H9 (cell line): ENCODE data around the gene MEN1. TPM values are rescaled to one million over a fixed set of nuclear protein-coding genes. Genes with fewer than 3 reads are reported as not detected.
A peak's percentile ranks its signal among the peaks of the same experiment; 100 is the strongest.

ENCODE experiments used
- DNase-seq: peaks from one replicate; pipeline ENCODE4 v3.0.0-alpha.2; 2017
- H2AFZ ChIP-seq: one replicate; pipeline ENCODE4 v1.6.1; 2013; ENCODE audit warnings: mild to moderate bottlenecking, low read length, control low read depth, moderate library complexity
- H2AK5ac ChIP-seq: 2 replicates; pipeline ENCODE4 v1.6.1; 2013; ENCODE audit warnings: low read length, control low read depth, mixed read lengths; ENCODE audit not compliant: insufficient read length
- H2BK120ac ChIP-seq: one replicate; pipeline ENCODE4 v1.6.1; 2013; ENCODE audit warnings: low read depth, mild to moderate bottlenecking, low read length, control low read depth, inconsistent platforms; ENCODE audit not compliant: poor library complexity, severe bottlenecking
- H2BK12ac ChIP-seq: 2 replicates; pipeline ENCODE4 v1.6.1; 2013; ENCODE audit warnings: low read length, control low read depth, mixed read lengths, low read depth; ENCODE audit not compliant: insufficient read length
- H2BK15ac ChIP-seq: 2 replicates; pipeline ENCODE4 v1.6.1; 2013; ENCODE audit warnings: low read depth, low read length, control low read depth
- H2BK20ac ChIP-seq: one replicate; pipeline ENCODE4 v1.6.1; 2013; ENCODE audit warnings: low read depth, mild to moderate bottlenecking, low read length, control low read depth, inconsistent platforms; ENCODE audit not compliant: poor library complexity, severe bottlenecking
- H2BK5ac ChIP-seq: 2 replicates; pipeline ENCODE4 v1.6.1; 2013; ENCODE audit warnings: low read length, control low read depth, mixed read lengths; ENCODE audit not compliant: insufficient read length
- H3K14ac ChIP-seq: 2 replicates; pipeline ENCODE4 v1.6.1; 2013; ENCODE audit warnings: low read length, control low read depth; ENCODE audit not compliant: insufficient read depth
- H3K18ac ChIP-seq: 2 replicates; pipeline ENCODE4 v1.6.1; 2013; ENCODE audit warnings: low read depth, mild to moderate bottlenecking, mixed read lengths, low read length, control low read depth; ENCODE audit not compliant: insufficient read length
- H3K23ac ChIP-seq: 2 replicates; pipeline ENCODE4 v1.6.1; 2013; ENCODE audit warnings: low read length, control low read depth, mixed read lengths, low read depth; ENCODE audit not compliant: insufficient read length
- H3K23me2 ChIP-seq: 2 replicates; pipeline ENCODE4 v1.6.1; 2013; ENCODE audit warnings: low read depth, mild to moderate bottlenecking, mixed read lengths, low read length, control low read depth; ENCODE audit not compliant: insufficient read length, poor library complexity, severe bottlenecking
- H3K27ac ChIP-seq: 2 replicates; pipeline ENCODE4 v1.5.1; 2013; ENCODE audit warnings: low read length, control low read depth, mixed read lengths, low read depth; ENCODE audit not compliant: insufficient read length
- H3K27me3 ChIP-seq: 2 replicates; pipeline ENCODE4 v1.6.1; 2013; ENCODE audit warnings: low read length, control low read depth, inconsistent platforms; ENCODE audit not compliant: insufficient read depth
- H3K4ac ChIP-seq: 2 replicates; pipeline ENCODE4 v1.6.1; 2013; ENCODE audit warnings: low read depth, mild to moderate bottlenecking, control low read depth, inconsistent platforms, low read length, moderate library complexity
- H3K4me1 ChIP-seq: 2 replicates; pipeline ENCODE4 v1.6.1; 2013; ENCODE audit warnings: low read length, control low read depth, inconsistent platforms; ENCODE audit not compliant: insufficient read depth
- H3K4me2 ChIP-seq: 2 replicates; pipeline ENCODE4 v1.6.1; 2013; ENCODE audit warnings: low read length, control low read depth, mixed read lengths; ENCODE audit not compliant: insufficient read length, insufficient read depth
- H3K56ac ChIP-seq: 2 replicates; pipeline ENCODE4 v1.6.1; 2013; ENCODE audit warnings: low read depth, mild to moderate bottlenecking, mixed read lengths, low read length, control low read depth; ENCODE audit not compliant: insufficient read length
- H3K79me1 ChIP-seq: 2 replicates; pipeline ENCODE4 v1.6.1; 2013; ENCODE audit warnings: low read depth, mild to moderate bottlenecking, moderate library complexity, low read length, control low read depth, inconsistent platforms; ENCODE audit not compliant: insufficient read depth, poor library complexity, severe bottlenecking
- H3K79me2 ChIP-seq: 2 replicates; pipeline ENCODE4 v1.6.1; 2013; ENCODE audit warnings: low read length, control low read depth, inconsistent platforms; ENCODE audit not compliant: insufficient read depth
- H3K9ac ChIP-seq: 2 replicates; pipeline ENCODE4 v1.6.1; 2013; ENCODE audit warnings: low read length, control low read depth, mixed read lengths; ENCODE audit not compliant: insufficient read length; ENCODE audit errors: extremely low read depth
- H3K9me3 ChIP-seq: one replicate; pipeline ENCODE4 v1.6.1; 2013; ENCODE audit warnings: low read depth, low read length, inconsistent platforms; ENCODE audit not compliant: control insufficient read depth
- H3T11ph ChIP-seq: one replicate; pipeline ENCODE4 v1.6.1; 2013; ENCODE audit warnings: mild to moderate bottlenecking, low read length, control low read depth, inconsistent platforms
- H4K20me1 ChIP-seq: one replicate; pipeline ENCODE4 v1.6.1; 2013; ENCODE audit not compliant: control insufficient read depth, insufficient read length, insufficient read depth
- H4K5ac ChIP-seq: 2 replicates; pipeline ENCODE4 v1.6.1; 2013; ENCODE audit warnings: low read depth, mild to moderate bottlenecking, mixed read lengths, low read length, control low read depth; ENCODE audit not compliant: insufficient read length
- H4K8ac ChIP-seq: replicated peaks from 2 replicates; pipeline ENCODE4 v1.6.1; 2013; ENCODE audit warnings: low read length, control low read depth, mixed read lengths, low read depth; ENCODE audit not compliant: insufficient read length
- H4K91ac ChIP-seq: 2 replicates; pipeline ENCODE4 v1.6.1; 2013; ENCODE audit warnings: low read depth, mild to moderate bottlenecking, moderate library complexity, mixed read lengths, low read length, control low read depth; ENCODE audit not compliant: insufficient read length
- H3K27ac Mint-ChIP-seq, 3 experiments: 2 replicates in 2 of 3; 3 replicates in 1 of 3; pipeline ENCODE4 v1.8.0; 2020 to 2021; ENCODE audit warnings: mixed read lengths in 3 of 3, mild to moderate bottlenecking in 1 of 3, moderate library complexity in 1 of 3
- H3K27me3 Mint-ChIP-seq: 2 replicates; pipeline ENCODE4 v1.8.0; 2021; ENCODE audit warnings: low read depth, mild to moderate bottlenecking, moderate library complexity, mixed read lengths
- H3K36me3 Mint-ChIP-seq, 3 experiments: 2 replicates in 2 of 3; 3 replicates in 1 of 3; pipeline ENCODE4 v1.8.0; 2020 to 2021; ENCODE audit warnings: low read depth in 3 of 3, mixed read lengths in 3 of 3; ENCODE audit not compliant: insufficient read depth in 1 of 3
- H3K4me1 Mint-ChIP-seq, 2 experiments: 2 replicates each; pipeline ENCODE4 v1.8.0; 2020; ENCODE audit warnings: mixed read lengths in 2 of 2
- H3K4me3 Mint-ChIP-seq, 2 experiments: 2 replicates in 1 of 2; 3 replicates in 1 of 2; pipeline ENCODE4 v1.8.0; 2020 to 2021; ENCODE audit warnings: mild to moderate bottlenecking in 2 of 2, mixed read lengths in 2 of 2, moderate library complexity in 1 of 2
- H3K9me3 Mint-ChIP-seq, 2 experiments: 2 replicates in 1 of 2; 3 replicates in 1 of 2; pipeline ENCODE4 v1.8.0; 2020; ENCODE audit warnings: mild to moderate bottlenecking in 2 of 2, mixed read lengths in 2 of 2, moderate library complexity in 1 of 2
- CTCF ChIP-seq: fragments of 200-600 bp; sonication (generic); conservative IDR thresholded peaks from 3 replicates; pipeline ENCODE4 v1.8.0; 2021; ENCODE audit warnings: antibody characterized with exemption, mild to moderate bottlenecking
- WGBS: extraction: QIAGEN DNeasy Blood & Tissue Kit; methylation state at CpG from one replicate; pipeline ENCODE4 v1.1.7; 2013; ENCODE audit warnings: missing lambda C conversion rate, low lambda C conversion rate, mixed read lengths; ENCODE audit not compliant: insufficient read length; ENCODE audit errors: extremely low coverage; 5-methylcytosine and 5-hydroxymethylcytosine counted together
- total RNA-seq: library from RNA; stranded (reverse); gene quantifications from 2 replicates; pipeline ENCODE4 v1.2.1, GENCODE V29; 2021

MEN1 gene
- total RNA-seq, 1 experiment from 2014 or later, result 49.9 TPM

DNA sequence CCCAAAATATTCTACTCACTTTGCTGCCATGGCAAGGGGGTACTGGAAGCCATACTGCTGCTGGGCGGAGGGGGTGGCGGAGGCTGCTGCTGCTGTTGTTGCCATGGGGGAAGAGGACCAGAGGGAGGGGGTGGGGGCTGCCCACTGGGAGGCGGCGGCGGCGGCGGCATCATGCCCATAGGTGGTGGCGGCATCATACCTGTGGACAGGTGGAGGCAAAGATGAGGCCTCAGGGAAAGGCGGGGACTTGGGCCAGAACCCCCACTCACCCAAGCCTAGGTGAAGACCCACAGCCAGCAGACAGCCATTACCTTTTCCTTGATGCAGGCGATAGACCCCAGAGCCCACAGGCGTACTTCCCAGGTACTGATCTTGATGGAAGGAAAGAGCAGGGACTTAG lies 43.5 kb downstream of the MEN1 start:
- Histone ChIP-seq H3K9ac (no peak overlapping the region), H3K4me1 (peaks cover 4% of the 10 kb centered on the region; the same call in 1 of the 2 replicates), H2BK20ac (no peak overlapping the region), H2BK120ac (no peak overlapping the region), H3K56ac (no peak overlapping the region), H2BK5ac (no peak overlapping the region), H3K18ac (no peak overlapping the region), H3K4ac (no peak overlapping the region), H3K9me3 (no peaks in the 10 kb centered on the region), H3K79me2 (no peaks in the 10 kb centered on the region), H4K20me1 (peaks cover 3% of the 10 kb centered on the region), H4K91ac (no peak overlapping the region), H3K27ac (no peak overlapping the region), H2AK5ac (no peak overlapping the region), H3K23ac (no peak overlapping the region), H2BK15ac (no peak overlapping the region), H4K8ac (no peak overlapping the region), H3K27me3 (no peaks in the 10 kb centered on the region), H3K23me2 (no peaks in the 10 kb centered on the region), H2BK12ac (no peak overlapping the region), H3K79me1 (peaks cover 3% of the 10 kb centered on the region), H2AFZ (no peak overlapping the region), H3K14ac (no peak overlapping the region), H3K4me2 (no peak overlapping the region), H4K5ac (no peak overlapping the region), H3T11ph (no peak overlapping the region)
- Mint-ChIP-seq H3K4me3 (no peak overlapping the region), H3K4me1 (peaks cover 52 to 64% of the 10 kb centered on the region in 2 experiments), H3K36me3 (peaks cover 63 to 89% (median 81%) of the 10 kb centered on the region in 3 experiments; a peak in 6 of 7 replicates), H3K27ac (peak overlapping the region in 2 of 3 experiments; percentile 81 to 86; a peak in 2 of 7 replicates), H3K9me3 (no peaks in the 10 kb centered on the region; a peak in 1 of 5 replicates), H3K27me3 (no peaks in the 10 kb centered on the region)
- TF ChIP-seq CTCF, result no peak
- WGBS, result no CpG with 5 or more reads among the region's 11 CpGs
- no peak for DNase-seq
